Erythroblast (primary cell): ENCODE results near the gene PTPRM.
"Not testable (repeated sequence)": the region's sequence is repeated elsewhere in the genome, so short reads cannot be mapped to it uniquely, and the experiment has no call there.

ENCODE experiments used
- DNase-seq, 2 experiments: peaks; one replicate each; lab custom pipeline; 2025; lab: John Stamatoyannopoulos, UW
- GATA1 ChIP-seq: IDR thresholded peaks from 2 replicates; pipeline ENCODE4 v1.6.1; 2011; ENCODE audit warnings: low read depth, mild to moderate bottlenecking, control low read depth, low read length, moderate library complexity
- POLR2A ChIP-seq: IDR thresholded peaks from 2 replicates; pipeline ENCODE4 v1.6.1; 2011; ENCODE audit warnings: mild to moderate bottlenecking, low read length

The PTPRM gene

GRCh38 chr18:7940379-7940778 is 373.3 kb downstream of the PTPRM start:
- DNase-seq, result no peak

GRCh38 chr18:7940971-7941370 is 373.9 kb downstream of the PTPRM start:
- no peak for DNase-seq
- TF ChIP-seq GATA1, result no peak
- no peak for TF ChIP-seq POLR2A

More at GRCh38 chr18:7940379-7940778, 373.3 kb downstream of the PTPRM start:
- TF ChIP-seq POLR2A (no peak), GATA1 (no peak)

GRCh38 chr18:7941533-7941932 is 374.4 kb downstream of the PTPRM start:
- TF ChIP-seq GATA1 (no peak), POLR2A (no peak)

GRCh38 chr18:7945882-7946281 is 378.8 kb downstream of the PTPRM start:
- TF ChIP-seq POLR2A (no peak), GATA1 (no peak)
- no peak for DNase-seq

More at GRCh38 chr18:7941533-7941932, 374.4 kb downstream of the PTPRM start:
- DNase-seq, result no peak

- TF ChIP-seq POLR2A, result no peak
- no peak for TF ChIP-seq GATA1
- no peak for DNase-seq
These were observed 379.7 kb downstream of the PTPRM start for GRCh38 chr18:7946734-7947377.

- DNase-seq, result no peak
- TF ChIP-seq POLR2A, result no peak
- no peak for TF ChIP-seq GATA1
These were observed 383.4 kb downstream of the PTPRM start for GRCh38 chr18:7950380-7951136.

- no peak for DNase-seq
- TF ChIP-seq GATA1 (no peak), POLR2A (no peak)
These were observed 386.2 kb downstream of the PTPRM start for GRCh38 chr18:7953095-7953958.

GRCh38 chr18:7954238-7954637 is 387.1 kb downstream of the PTPRM start:
- TF ChIP-seq GATA1 (no peak), POLR2A (no peak)
- no peak for DNase-seq

GRCh38 chr18:7955175-7955574 is 388.1 kb downstream of the PTPRM start:
- no peak for DNase-seq
- TF ChIP-seq POLR2A (no peak), GATA1 (no peak)

- TF ChIP-seq GATA1, result no peak
- TF ChIP-seq POLR2A, result no peak
- no peak for DNase-seq
These were observed 390.2 kb downstream of the PTPRM start for GRCh38 chr18:7957297-7957696.

- TF ChIP-seq POLR2A, result no peak
- no peak for TF ChIP-seq GATA1
- no peak for DNase-seq
These were observed 391.2 kb downstream of the PTPRM start for GRCh38 chr18:7958081-7958896.

GRCh38 chr18:7958897-7959146 is 391.7 kb downstream of the PTPRM start:
- TF ChIP-seq GATA1 (no peak), POLR2A (no peak)
- DNase-seq, result no peak

GRCh38 chr18:7966682-7967081 is 399.6 kb downstream of the PTPRM start:
- not testable (repeated sequence) for DNase-seq

GRCh38 chr18:7974200-7974874 is 407.2 kb downstream of the PTPRM start:
- TF ChIP-seq GATA1 (no peak), POLR2A (no peak)
- no peak for DNase-seq
